Gastrocnemius medialis (tissue), 4 donors: ENCODE measurements around the gene SMAD6.

Experiments used
- POLR2A ChIP-seq, 2 donors: fragments of 450-650 bp; IDR thresholded peaks; one replicate each; pipeline ENCODE4 v1.6.1; 2017; ENCODE audit warnings: antibody characterized with exemption in 2 of 2, mild to moderate bottlenecking in 2 of 2, moderate library complexity in 2 of 2
- TF ChIP-seq, protein P1 (sequence below), 5 experiments: fragments of 450-650 bp in 3 of 5; fragments of 200-600 bp in 2 of 5; sonication (generic) in 2 of 5; IDR thresholded peaks in 4 of 5; conservative IDR thresholded peaks in 1 of 5; 1 replicate in 4 of 5; 2 replicates in 1 of 5; pipeline ENCODE4 v1.5.1; 2016 to 2019; ENCODE audit warnings: antibody characterized with exemption in 5 of 5, mild to moderate bottlenecking in 3 of 5, moderate library complexity in 3 of 5

DNA sequence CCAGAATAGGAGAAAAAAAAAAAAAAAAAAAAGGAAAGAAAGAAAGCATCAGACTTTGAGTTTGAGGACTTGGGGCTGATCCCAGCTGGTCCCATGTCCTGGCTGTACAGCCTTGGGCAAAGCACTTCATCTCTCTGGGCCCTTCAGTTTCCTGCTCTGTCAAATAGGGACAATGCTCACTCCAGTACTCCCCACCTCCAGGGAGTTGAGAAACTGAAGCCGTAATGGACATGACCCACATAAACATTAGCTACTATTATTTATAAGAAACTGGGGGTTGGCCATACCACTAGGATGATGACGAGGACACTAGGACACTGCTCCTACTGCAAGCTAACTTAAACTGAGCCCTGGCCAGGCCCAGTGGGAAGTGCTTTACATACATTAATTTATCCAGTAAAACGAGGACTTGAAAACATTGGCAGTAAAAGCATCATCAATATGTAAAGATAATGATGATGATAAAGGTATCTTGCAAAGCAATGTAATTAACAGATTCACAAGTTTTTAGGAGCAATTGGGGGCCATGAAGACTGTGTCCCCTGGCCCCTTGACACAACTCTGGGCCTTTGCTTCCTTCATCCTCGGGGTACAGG, 22.9 kb upstream of the SMAD6 start:
- TF ChIP-seq, protein P1, sequence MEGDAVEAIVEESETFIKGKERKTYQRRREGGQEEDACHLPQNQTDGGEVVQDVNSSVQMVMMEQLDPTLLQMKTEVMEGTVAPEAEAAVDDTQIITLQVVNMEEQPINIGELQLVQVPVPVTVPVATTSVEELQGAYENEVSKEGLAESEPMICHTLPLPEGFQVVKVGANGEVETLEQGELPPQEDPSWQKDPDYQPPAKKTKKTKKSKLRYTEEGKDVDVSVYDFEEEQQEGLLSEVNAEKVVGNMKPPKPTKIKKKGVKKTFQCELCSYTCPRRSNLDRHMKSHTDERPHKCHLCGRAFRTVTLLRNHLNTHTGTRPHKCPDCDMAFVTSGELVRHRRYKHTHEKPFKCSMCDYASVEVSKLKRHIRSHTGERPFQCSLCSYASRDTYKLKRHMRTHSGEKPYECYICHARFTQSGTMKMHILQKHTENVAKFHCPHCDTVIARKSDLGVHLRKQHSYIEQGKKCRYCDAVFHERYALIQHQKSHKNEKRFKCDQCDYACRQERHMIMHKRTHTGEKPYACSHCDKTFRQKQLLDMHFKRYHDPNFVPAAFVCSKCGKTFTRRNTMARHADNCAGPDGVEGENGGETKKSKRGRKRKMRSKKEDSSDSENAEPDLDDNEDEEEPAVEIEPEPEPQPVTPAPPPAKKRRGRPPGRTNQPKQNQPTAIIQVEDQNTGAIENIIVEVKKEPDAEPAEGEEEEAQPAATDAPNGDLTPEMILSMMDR (IDR thresholded peaks at IDR 0.05 in 4 of 5, conservative IDR thresholded peaks at IDR 0.05 in 1 of 5) = no peak
- no peak for TF ChIP-seq POLR2A (IDR thresholded peaks at IDR 0.05)
